Prostate gland (tissue), 2 donors: ENCODE data around the gene SEPTIN5. TPM values are rescaled to one million over a fixed set of nuclear protein-coding genes. Genes with fewer than 3 reads are reported as not detected.

Experiments
- DNase-seq: peaks from one replicate; pipeline ENCODE4 v3.0.0-alpha.2; 2019; ENCODE audit warnings: low spot score
- H3K27ac ChIP-seq, 2 donors: fragments of 200-600 bp; sonication (generic); 2 replicates each; pipeline ENCODE4 v1.5.1; 2017 to 2019
- H3K27me3 ChIP-seq: fragments of 200-600 bp; sonication (generic); replicated peaks from 2 replicates; pipeline ENCODE4 v1.5.1; 2019; ENCODE audit not compliant: insufficient read depth
- H3K36me3 ChIP-seq, 2 donors: fragments of 200-600 bp; sonication (generic); 1 replicate in 1 of 2; 2 replicates in 1 of 2; pipeline versions ENCODE4 v1.5.1 to v1.8.1; 2017 to 2019
- H3K4me1 ChIP-seq: fragments of 200-600 bp; sonication (generic); replicated peaks from 2 replicates; pipeline ENCODE4 v1.5.1; 2019
- H3K4me3 ChIP-seq, 2 donors: fragments of 200-600 bp; sonication (generic); 2 replicates each; pipeline ENCODE4 v1.5.1; 2017 to 2019
- H3K9me3 ChIP-seq: fragments of 200-600 bp; sonication (generic); 2 replicates; pipeline ENCODE4 v1.5.1; 2017
- POLR2A ChIP-seq: fragments of 450-650 bp; IDR thresholded peaks from one replicate; pipeline ENCODE4 v1.6.1; 2016; ENCODE audit warnings: antibody characterized with exemption, mild to moderate bottlenecking
- POLR2AphosphoS5 ChIP-seq: sonication (generic); formaldehyde crosslinking; IDR thresholded peaks from one replicate; pipeline ENCODE4 v1.6.1; 2017; ENCODE audit warnings: antibody characterized with exemption
- WGBS: methylation state at CpG from one replicate; pipeline ENCODE4 v1.1.5; 2018; 5-methylcytosine and 5-hydroxymethylcytosine counted together
- intact Hi-C: fragments of 100-400 bp; cut with DNase I; formaldehyde crosslinking; loops from one replicate; pipeline ENCODE4 v1.14.2; 2022
- total RNA-seq, 2 donors: library from RNA; depleted of rRNA; stranded (reverse); fragments of >200 nt; gene quantifications; one replicate each; pipeline ENCODE4 v1.1.0, GENCODE V29; 2016
- TF ChIP-seq, protein P1 (sequence below), 4 experiments: fragments of 200-600 bp in 2 of 4; fragments of 450-650 bp in 2 of 4; sonication (generic) in 2 of 4; IDR thresholded peaks; 1 replicate in 3 of 4; 2 replicates in 1 of 4; pipeline ENCODE4 v1.5.1; 2016 to 2019; ENCODE audit warnings: antibody characterized with exemption in 4 of 4, mild to moderate bottlenecking in 2 of 4, moderate library complexity in 2 of 4

Gene SEPTIN5
- total RNA-seq, 2 donors from 2014 or later: 17.1 to 96.2 TPM

DNA sequence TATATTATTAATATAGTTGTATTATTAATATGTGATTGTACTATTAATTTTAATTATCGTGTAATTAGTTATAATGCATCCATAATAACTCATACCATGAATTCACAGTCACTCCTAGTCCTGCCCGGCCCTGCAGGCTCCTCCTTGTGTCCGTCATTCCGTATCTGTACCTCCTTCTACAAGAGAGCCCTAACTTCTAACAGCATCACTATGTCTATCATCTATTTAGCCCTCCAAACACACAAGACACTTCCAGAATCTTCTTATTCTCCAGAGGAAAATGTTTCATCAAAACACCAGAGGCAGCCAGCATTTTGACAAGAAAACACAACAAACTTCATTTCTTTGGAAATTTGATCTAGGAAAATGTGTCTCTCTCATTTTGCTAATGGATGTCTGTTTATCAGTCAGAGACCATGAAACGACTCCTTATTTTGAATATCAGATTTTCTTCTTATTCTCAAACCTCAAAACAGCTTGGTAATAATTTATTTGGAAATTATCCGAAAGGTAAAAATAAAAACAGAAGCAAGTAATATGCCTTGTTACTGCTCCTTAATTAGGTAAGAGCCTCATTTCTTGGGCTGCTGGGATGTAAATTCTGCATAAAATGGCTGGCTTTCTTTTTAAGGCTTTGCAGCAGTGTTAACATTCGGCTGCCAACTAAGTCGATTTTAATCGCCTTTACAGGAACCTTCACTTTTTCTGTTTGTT is 23.1 kb upstream of the SEPTIN5 start:
- H3K9me3 ChIP-seq: no peaks in the 10 kb centered on the region
- WGBS: 49% methylated on average over 9 of the region's 9 CpGs
- no peak overlapping the region for H3K27ac ChIP-seq
- no peaks in the 10 kb centered on the region for H3K4me1 ChIP-seq
- no peak for DNase-seq
- TF ChIP-seq POLR2AphosphoS5 (no peak), POLR2A (no peak)
- TF ChIP-seq, protein P1, sequence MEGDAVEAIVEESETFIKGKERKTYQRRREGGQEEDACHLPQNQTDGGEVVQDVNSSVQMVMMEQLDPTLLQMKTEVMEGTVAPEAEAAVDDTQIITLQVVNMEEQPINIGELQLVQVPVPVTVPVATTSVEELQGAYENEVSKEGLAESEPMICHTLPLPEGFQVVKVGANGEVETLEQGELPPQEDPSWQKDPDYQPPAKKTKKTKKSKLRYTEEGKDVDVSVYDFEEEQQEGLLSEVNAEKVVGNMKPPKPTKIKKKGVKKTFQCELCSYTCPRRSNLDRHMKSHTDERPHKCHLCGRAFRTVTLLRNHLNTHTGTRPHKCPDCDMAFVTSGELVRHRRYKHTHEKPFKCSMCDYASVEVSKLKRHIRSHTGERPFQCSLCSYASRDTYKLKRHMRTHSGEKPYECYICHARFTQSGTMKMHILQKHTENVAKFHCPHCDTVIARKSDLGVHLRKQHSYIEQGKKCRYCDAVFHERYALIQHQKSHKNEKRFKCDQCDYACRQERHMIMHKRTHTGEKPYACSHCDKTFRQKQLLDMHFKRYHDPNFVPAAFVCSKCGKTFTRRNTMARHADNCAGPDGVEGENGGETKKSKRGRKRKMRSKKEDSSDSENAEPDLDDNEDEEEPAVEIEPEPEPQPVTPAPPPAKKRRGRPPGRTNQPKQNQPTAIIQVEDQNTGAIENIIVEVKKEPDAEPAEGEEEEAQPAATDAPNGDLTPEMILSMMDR (IDR thresholded peaks at IDR 0.05): no peak
- no peaks in the 10 kb centered on the region for H3K27me3 ChIP-seq
- no peaks in the 10 kb centered on the region for H3K36me3 ChIP-seq
- no peak overlapping the region for H3K4me3 ChIP-seq
- intact Hi-C loops: no loop called here

GRCh38 chr22:19691721-19692341 is 22.5 kb upstream of the SEPTIN5 start:
- H3K27me3 ChIP-seq: no peaks in the 10 kb centered on the region
- H3K4me3 ChIP-seq: no peak overlapping the region
- H3K27ac ChIP-seq: peak overlapping the region in 1 of 2 donors; percentile 3
- TF ChIP-seq, protein P1 (IDR thresholded peaks at IDR 0.05): no peak
- TF ChIP-seq POLR2AphosphoS5 (no peak), POLR2A (no peak)
- WGBS: 14% methylated on average over 19 of the region's 19 CpGs
- DNase-seq: no peak
- H3K36me3 ChIP-seq: no peaks in the 10 kb centered on the region
- intact Hi-C loops: no loop called here
- no peaks in the 10 kb centered on the region for H3K4me1 ChIP-seq
- no peaks in the 10 kb centered on the region for H3K9me3 ChIP-seq

GRCh38 chr22:19693581-19693980 is 20.7 kb upstream of the SEPTIN5 start:
- Histone ChIP-seq H3K27me3 (no peaks in the 10 kb centered on the region), H3K4me3 (no peak overlapping the region), H3K4me1 (no peaks in the 10 kb centered on the region), H3K36me3 (no peaks in the 10 kb centered on the region), H3K27ac (no peak overlapping the region), H3K9me3 (no peaks in the 10 kb centered on the region)
- DNase-seq: no peak
- TF ChIP-seq POLR2AphosphoS5 (no peak), POLR2A (no peak)
- TF ChIP-seq, protein P1 (IDR thresholded peaks at IDR 0.05): no peak
- 97% methylated on average over 14 of the region's 14 CpGs for WGBS
- intact Hi-C loops: no loop called here

GRCh38 chr22:19693981-19694670 is 20.2 kb upstream of the SEPTIN5 start:
- 82% methylated on average over 12 of the region's 12 CpGs for WGBS
- TF ChIP-seq, protein P1 (IDR thresholded peaks at IDR 0.05): no peak
- TF ChIP-seq POLR2AphosphoS5: no peak
- TF ChIP-seq POLR2A: no peak
- Histone ChIP-seq H3K27ac (no peak overlapping the region), H3K4me1 (no peaks in the 10 kb centered on the region), H3K36me3 (no peaks in the 10 kb centered on the region), H3K27me3 (no peaks in the 10 kb centered on the region), H3K4me3 (no peak overlapping the region), H3K9me3 (no peaks in the 10 kb centered on the region)
- DNase-seq: no peak
- intact Hi-C loops: no loop called here
